IMR-90 (cell line): ENCODE data around the gene FEZ2. TPM values are rescaled to one million over a fixed set of nuclear protein-coding genes. Genes with fewer than 3 reads are reported as not detected.

Experiments
- ATAC-seq: fragments of 200-7000 bp; cut with Tn5 transposase; 2 replicates; pipeline ENCODE4 v1.9.1; 2020; ENCODE audit warnings: low read depth, mild to moderate bottlenecking, moderate library complexity
- BruUV-seq: library from RNA; stranded (reverse); fragments of 400-500 nt; replicated peaks from 2 replicates; lab custom pipeline; 2021; lab: Mats Ljungman, UMichigan
- CTCF ChIA-PET: fragments of 300-600 bp; formaldehyde crosslinking; extraction: SDS; loops from one replicate; lab custom pipeline; 2021; ENCODE audit warnings: antibody characterized with exemption; lab: Yijun Ruan, JAX
- POLR2A ChIA-PET: fragments of 300-600 bp; sonication (Branson Sonifier 250); formaldehyde crosslinking; loops from one replicate; lab custom pipeline; 2022; ENCODE audit warnings: antibody characterized with exemption; ENCODE audit not compliant: unreplicated experiment; lab: Charles Lee
- DNase-seq: peaks from one replicate; pipeline ENCODE4 v3.0.0; 2013
- H2AFZ ChIP-seq: replicated peaks from 2 replicates; pipeline ENCODE3; 2013; ENCODE audit warnings: low read length, mild to moderate bottlenecking; ENCODE audit not compliant: poor library complexity
- H2AK5ac ChIP-seq: 2 replicates; pipeline ENCODE4 v1.6.1; 2013; ENCODE audit warnings: low read depth, low read length, inconsistent platforms
- H2AK9ac ChIP-seq: replicated peaks from 2 replicates; pipeline ENCODE3; 2013; ENCODE audit warnings: mild to moderate bottlenecking, low read depth, low read length, moderate library complexity; ENCODE audit not compliant: poor library complexity
- H2BK120ac ChIP-seq: 2 replicates; pipeline ENCODE4 v1.6.1; 2013; ENCODE audit warnings: low read depth, low read length, inconsistent platforms
- H2BK15ac ChIP-seq: 3 replicates; pipeline ENCODE4 v1.6.1; 2013; ENCODE audit warnings: low read depth, low read length, inconsistent platforms
- H2BK20ac ChIP-seq: 2 replicates; pipeline ENCODE4 v1.6.1; 2013; ENCODE audit warnings: low read depth, mild to moderate bottlenecking, inconsistent platforms, low read length, moderate library complexity
- H2BK5ac ChIP-seq: 2 replicates; pipeline ENCODE4 v1.6.1; 2013; ENCODE audit warnings: mild to moderate bottlenecking, low read depth, low read length, inconsistent platforms; ENCODE audit not compliant: poor library complexity, severe bottlenecking
- H3K14ac ChIP-seq: replicated peaks from 2 replicates; pipeline ENCODE4 v1.6.1; 2013; ENCODE audit warnings: low read depth, low read length, inconsistent platforms
- H3K18ac ChIP-seq: 2 replicates; pipeline ENCODE4 v1.6.1; 2013; ENCODE audit warnings: low read depth, low read length, control low read depth
- H3K23ac ChIP-seq: 2 replicates; pipeline ENCODE4 v1.6.1; 2013; ENCODE audit warnings: low read depth, low read length, inconsistent platforms
- H3K27ac ChIP-seq: 2 replicates; pipeline ENCODE4 v1.5.1; 2013; ENCODE audit warnings: mild to moderate bottlenecking, control low read depth, low read length; ENCODE audit not compliant: insufficient read depth
- H3K27me3 ChIP-seq: 2 replicates; pipeline ENCODE4 v1.6.1; 2013; ENCODE audit warnings: low read length; ENCODE audit not compliant: control insufficient read depth, insufficient read depth
- H3K36me3 ChIP-seq: 2 replicates; pipeline ENCODE4 v1.6.1; 2013; ENCODE audit warnings: low read length, mixed read lengths; ENCODE audit not compliant: control insufficient read depth, insufficient read depth
- H3K4ac ChIP-seq: 2 replicates; pipeline ENCODE4 v1.6.1; 2013; ENCODE audit warnings: low read depth, low read length, inconsistent platforms
- H3K4me1 ChIP-seq: 2 replicates; pipeline ENCODE4 v1.6.1; 2013; ENCODE audit warnings: low read length, mixed read lengths; ENCODE audit not compliant: control insufficient read depth, insufficient read depth
- H3K4me2 ChIP-seq: 2 replicates; pipeline ENCODE4 v1.6.1; 2013; ENCODE audit warnings: low read depth, mild to moderate bottlenecking, control low read depth, low read length, moderate library complexity
- H3K4me3 ChIP-seq: 2 replicates; pipeline ENCODE4 v1.5.1; 2013; ENCODE audit warnings: low read depth, mild to moderate bottlenecking, control low read depth, low read length, moderate library complexity; ENCODE audit not compliant: insufficient read depth
- H3K56ac ChIP-seq: 2 replicates; pipeline ENCODE4 v1.6.1; 2013; ENCODE audit warnings: low read length, inconsistent platforms; ENCODE audit not compliant: insufficient read depth; ENCODE audit errors: extremely low read depth
- H3K79me1 ChIP-seq, 2 experiments: 2 replicates each; pipeline ENCODE4 v1.6.1; 2013; ENCODE audit warnings: low read length in 2 of 2, inconsistent platforms in 1 of 2, low read depth in 1 of 2
- H3K9ac ChIP-seq: 2 replicates; pipeline ENCODE4 v1.6.1; 2013; ENCODE audit warnings: low read depth, low read length, control low read depth
- H3K9me1 ChIP-seq: 2 replicates; pipeline ENCODE4 v1.6.1; 2013; ENCODE audit warnings: low read length, inconsistent platforms; ENCODE audit not compliant: insufficient read depth
- H3K9me3 ChIP-seq: 2 replicates; pipeline ENCODE4 v1.6.1; 2013; ENCODE audit warnings: low read length; ENCODE audit not compliant: control insufficient read depth, insufficient read depth
- H4K20me1 ChIP-seq: 2 replicates; pipeline ENCODE4 v1.6.1; 2013; ENCODE audit warnings: low read length, inconsistent platforms; ENCODE audit not compliant: insufficient read depth
- H4K5ac ChIP-seq: 2 replicates; pipeline ENCODE4 v1.6.1; 2013; ENCODE audit warnings: mild to moderate bottlenecking, low read depth, low read length, control low read depth
- H4K8ac ChIP-seq, 2 experiments: 2 replicates each; pipeline ENCODE4 v1.6.1; 2013; ENCODE audit warnings: low read depth in 2 of 2, low read length in 2 of 2, control low read depth in 1 of 2, inconsistent platforms in 1 of 2
- H4K91ac ChIP-seq: 2 replicates; pipeline ENCODE4 v1.6.1; 2013; ENCODE audit warnings: low read depth, low read length, inconsistent platforms; ENCODE audit not compliant: insufficient read depth
- BHLHE40 ChIP-seq: fragments of 150-350 bp; IDR thresholded peaks from 2 replicates; pipeline ENCODE4 v1.6.1; 2016; ENCODE audit warnings: mild to moderate bottlenecking, low read depth, low read length
- CEBPB ChIP-seq: IDR thresholded peaks from 2 replicates; pipeline ENCODE4 v1.6.1; 2012; ENCODE audit warnings: low read depth, low read length, improper control_type of control experiment
- CHD1 ChIP-seq: IDR thresholded peaks from 2 replicates; pipeline ENCODE4 v1.6.1; 2012; ENCODE audit warnings: low read depth, low read length, improper control_type of control experiment
- CTCF ChIP-seq: conservative IDR thresholded peaks from 2 replicates; pipeline ENCODE4 v1.5.1; 2012; ENCODE audit warnings: mild to moderate bottlenecking, low read depth, low read length, improper control_type of control experiment
- ELK1 ChIP-seq: fragments of 150-350 bp; IDR thresholded peaks from 2 replicates; pipeline ENCODE4 v1.6.1; 2016; ENCODE audit warnings: low read depth, mild to moderate bottlenecking, low read length, moderate library complexity, borderline replicate concordance
- FOS ChIP-seq: fragments of 150-350 bp; IDR thresholded peaks from 2 replicates; pipeline ENCODE4 v1.6.1; 2016; ENCODE audit warnings: low read depth, low read length
- MAFK ChIP-seq: IDR thresholded peaks from 2 replicates; pipeline ENCODE4 v1.6.1; 2012; ENCODE audit warnings: low read depth, low read length, improper control_type of control experiment
- MAZ ChIP-seq: IDR thresholded peaks from 2 replicates; pipeline ENCODE4 v1.6.1; 2012; ENCODE audit warnings: low read depth, mild to moderate bottlenecking, low read length, improper control_type of control experiment, moderate library complexity, borderline replicate concordance
- MXI1 ChIP-seq: IDR thresholded peaks from 2 replicates; pipeline ENCODE4 v1.6.1; 2012; ENCODE audit warnings: low read depth, mild to moderate bottlenecking, low read length, moderate library complexity, borderline replicate concordance
- NFE2L2 ChIP-seq: fragments of 150-350 bp; IDR thresholded peaks from 2 replicates; pipeline ENCODE4 v1.6.1; 2016; ENCODE audit warnings: low read depth, mild to moderate bottlenecking, low read length
- POLR2A ChIP-seq: IDR thresholded peaks from 2 replicates; pipeline ENCODE4 v1.6.1; 2012; ENCODE audit warnings: mild to moderate bottlenecking, low read depth, low read length
- RAD21 ChIP-seq: IDR thresholded peaks from 2 replicates; pipeline ENCODE4 v1.6.1; 2012; ENCODE audit warnings: low read length, improper control_type of control experiment
- RCOR1 ChIP-seq: IDR thresholded peaks from 2 replicates; pipeline ENCODE4 v1.6.1; 2012; ENCODE audit warnings: mild to moderate bottlenecking, low read length, improper control_type of control experiment; ENCODE audit not compliant: insufficient replicate concordance
- RFX5 ChIP-seq: IDR thresholded peaks from 2 replicates; pipeline ENCODE4 v1.8.0; 2012; ENCODE audit warnings: low read depth, mild to moderate bottlenecking, low read length, moderate library complexity
- SMC3 ChIP-seq: fragments of 150-350 bp; IDR thresholded peaks from 2 replicates; pipeline ENCODE4 v1.6.1; 2016; ENCODE audit warnings: low read depth, mild to moderate bottlenecking, antibody characterized with exemption, low read length, moderate library complexity
- USF2 ChIP-seq: fragments of 150-350 bp; IDR thresholded peaks from 2 replicates; pipeline ENCODE4 v1.6.1; 2017; ENCODE audit warnings: mild to moderate bottlenecking, antibody characterized with exemption, low read length, low read depth
- whole genome bisulfite sequencing, 2 experiments: methylation state at CpG; one replicate each; pipeline versions ENCODE4 v1.1.5 to v1.1.7; 2013; ENCODE audit warnings: missing lambda C conversion rate in 2 of 2; ENCODE audit not compliant: insufficient read length in 1 of 2; ENCODE audit errors: extremely low coverage in 2 of 2; 5-methylcytosine and 5-hydroxymethylcytosine counted together
- dilution Hi-C: fragments of 300-500 bp; cut with HindIII; formaldehyde crosslinking; loops from one replicate; pipeline ENCODE4 v1.14.3; 2018; ENCODE audit warnings: low sequenced_read_pairs; ENCODE audit not compliant: unreplicated experiment
- in situ Hi-C: fragments of 300-500 bp; cut with MboI; formaldehyde crosslinking; loops from 3 replicates; pipeline ENCODE4 v1.14.3; 2019; ENCODE audit warnings: low sequenced_read_pairs, inconsistent platforms, mixed read lengths
- intact Hi-C: fragments of 100-400 bp; cut with micrococcal nuclease; formaldehyde crosslinking; loops from 2 replicates; pipeline ENCODE4 v1.10.0; 2022
- polyA plus RNA-seq, 3 experiments: library from polyadenylated mRNA; depleted of rRNA; stranded (reverse); fragments of >200 nt; gene quantifications; 2 replicates each; pipeline ENCODE4 v1.2.3, GENCODE V29; 2012; ENCODE audit warnings: low replicate concordance in 1 of 3
- total RNA-seq: library from RNA; depleted of rRNA; stranded (reverse); fragments of >200 nt; gene quantifications from 2 replicates; pipeline ENCODE4 v1.2.3, GENCODE V29; 2012

The FEZ2 gene
- total and polyA plus RNA-seq, 2 of the 4 experiments (the other 2 are of a cell fraction) = 19.4 to 31.6 TPM

GRCh38 chr2:36626756-36627155 is 28.8 kb upstream of the FEZ2 start:
- POLR2A ChIA-PET = no interaction called here
- Histone ChIP-seq H3K4me2 (no peak overlapping the region), H3K23ac (no peak overlapping the region), H3K9me3 (peaks cover 9% of the 10 kb centered on the region), H4K8ac (no peak overlapping the region), H3K36me3 (no peaks in the 10 kb centered on the region), H4K91ac (no peak overlapping the region), H4K20me1 (no peaks in the 10 kb centered on the region), H2AK5ac (no peak overlapping the region), H4K5ac (no peak overlapping the region), H3K4me1 (no peaks in the 10 kb centered on the region), H3K4me3 (no peak overlapping the region), H2AK9ac (no peak overlapping the region), H2BK120ac (no peak overlapping the region), H2AFZ (no peak overlapping the region), H2BK20ac (no peak overlapping the region), H2BK15ac (no peak overlapping the region), H3K14ac (no peak overlapping the region), H3K9me1 (no peaks in the 10 kb centered on the region), H3K56ac (no peak overlapping the region), H3K79me1 (no peaks in the 10 kb centered on the region), H3K27ac (no peak overlapping the region), H3K9ac (no peak overlapping the region), H2BK5ac (no peak overlapping the region), H3K27me3 (no peaks in the 10 kb centered on the region), H3K18ac (no peak overlapping the region), H3K4ac (no peak overlapping the region)
- no peak for ATAC-seq
- no peak for TF ChIP-seq MAZ
- TF ChIP-seq RAD21 = no peak
- TF ChIP-seq USF2 = no peak
- no peak for TF ChIP-seq NFE2L2
- TF ChIP-seq CTCF = no peak
- TF ChIP-seq CEBPB = no peak
- no peak for TF ChIP-seq CHD1
- no peak for TF ChIP-seq SMC3
- TF ChIP-seq POLR2A = no peak
- TF ChIP-seq MAFK = no peak
- no peak for TF ChIP-seq MXI1
- TF ChIP-seq BHLHE40 = no peak
- no peak for TF ChIP-seq FOS
- no peak for TF ChIP-seq RFX5
- TF ChIP-seq ELK1 = no peak
- no peak for TF ChIP-seq RCOR1
- no TSS peak for BruUV-seq
- dilution Hi-C loops = no loop called here
- no CpG with 5 or more reads among the region's 3 CpGs for WGBS, 2 experiments
- intact Hi-C loops = no loop called here
- CTCF ChIA-PET = no interaction called here
- no peak for DNase-seq
- in situ Hi-C loops = no loop called here
